Activated CD4-positive, alpha-beta T cell treated with anti-CD3 and anti-CD28 coated beads for 24 hours (primary cell): ENCODE results near the gene LEFTY1.
"Not testable (repeated sequence)": the region's sequence is repeated elsewhere in the genome, so short reads cannot be mapped to it uniquely, and the experiment has no call there.

Experiments
- DNase-seq, 2 donors: peaks; one replicate each; pipeline ENCODE4 v3.0.0-alpha.2; 2020; ENCODE audit warnings: low read depth in 2 of 2

Gene LEFTY1

GRCh38 chr1:225849925-225850324 is 39.0 kb downstream of the LEFTY1 start:
- no peak for DNase-seq

- no peak for DNase-seq
Observed at GRCh38 chr1:225848030-225848955, 40.7 kb downstream of the LEFTY1 start.

GRCh38 chr1:225847610-225848009 is 41.3 kb downstream of the LEFTY1 start:
- no peak for DNase-seq

GRCh38 chr1:225846331-225847310 is 42.3 kb downstream of the LEFTY1 start:
- DNase-seq, result no peak

- peak in 1 of 2 donors; percentile 16 for DNase-seq
Observed at GRCh38 chr1:225845571-225846259, 43.2 kb downstream of the LEFTY1 start.

- DNase-seq, result no peak
Observed at GRCh38 chr1:225845097-225845496, 43.8 kb downstream of the LEFTY1 start.

GRCh38 chr1:225844236-225845061 is 44.5 kb downstream of the LEFTY1 start:
- DNase-seq, result no peak

- no peak for DNase-seq
Observed at GRCh38 chr1:225843426-225843795, 45.5 kb downstream of the LEFTY1 start.

- DNase-seq, result no peak
Observed at GRCh38 chr1:225842788-225843425, 46.0 kb downstream of the LEFTY1 start.

- no peak for DNase-seq
Observed at GRCh38 chr1:225842074-225842473, 46.9 kb downstream of the LEFTY1 start.

GRCh38 chr1:225840713-225841112 is 48.2 kb downstream of the LEFTY1 start:
- no peak for DNase-seq

GRCh38 chr1:225840223-225840610 is 48.7 kb downstream of the LEFTY1 start:
- DNase-seq, result no peak

- DNase-seq, result no peak
Observed at GRCh38 chr1:225838793-225839192, 50.2 kb downstream of the LEFTY1 start.

- not testable (repeated sequence) for DNase-seq
Observed at GRCh38 chr1:225836296-225836695, 52.6 kb downstream of the LEFTY1 start.
